ENCODE measurements around the gene SCUBE1.

DNA sequence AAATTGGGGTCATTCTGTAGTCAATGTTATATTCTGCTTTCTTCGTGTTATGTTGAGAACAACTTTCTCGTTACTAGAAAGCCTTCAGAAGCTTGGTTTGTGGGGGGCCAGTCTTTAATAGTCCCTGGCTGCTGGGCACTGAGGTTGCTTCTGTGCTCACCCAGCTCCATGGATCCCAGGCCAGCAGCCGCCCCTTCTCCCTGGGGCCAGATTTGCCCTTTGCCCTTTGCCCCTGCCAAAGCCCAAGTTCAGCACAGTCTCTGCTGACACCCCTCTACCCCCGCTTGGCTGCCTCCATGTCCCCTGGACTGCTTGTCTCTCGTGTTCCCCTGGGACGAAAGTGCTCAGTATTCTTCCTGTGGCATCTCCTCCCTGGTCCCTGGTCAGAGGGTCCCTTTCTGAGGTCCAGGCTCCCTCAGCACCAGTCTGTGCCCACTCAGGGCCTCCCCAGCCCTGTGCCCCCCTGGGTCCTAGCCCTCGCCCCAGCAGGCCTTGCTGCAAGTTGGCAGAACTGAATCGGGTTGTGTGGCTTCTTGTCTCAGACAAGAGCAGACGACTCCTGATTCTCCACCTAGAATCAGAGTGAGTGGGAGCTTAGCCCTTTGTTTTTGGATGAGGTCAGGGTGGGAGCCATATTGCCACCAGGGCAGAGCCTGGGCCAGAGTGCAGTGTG lies 185.2 kb downstream of the SCUBE1 start:
- TF ChIP-seq RAD21 (IDR thresholded peaks at IDR 0.05; ENCODE audit: low read depth) (no peak), CREB1 (IDR thresholded peaks at IDR 0.05; ENCODE audit: low read depth) (no peak), FOXM1 (IDR thresholded peaks at IDR 0.05; ENCODE audit: borderline replicate concordance, low read depth) (no peak), EGR1 (IDR thresholded peaks at IDR 0.05) (no peak), TEAD4 (IDR thresholded peaks at IDR 0.05) (no peak)
- TF ChIP-seq, protein P1, sequence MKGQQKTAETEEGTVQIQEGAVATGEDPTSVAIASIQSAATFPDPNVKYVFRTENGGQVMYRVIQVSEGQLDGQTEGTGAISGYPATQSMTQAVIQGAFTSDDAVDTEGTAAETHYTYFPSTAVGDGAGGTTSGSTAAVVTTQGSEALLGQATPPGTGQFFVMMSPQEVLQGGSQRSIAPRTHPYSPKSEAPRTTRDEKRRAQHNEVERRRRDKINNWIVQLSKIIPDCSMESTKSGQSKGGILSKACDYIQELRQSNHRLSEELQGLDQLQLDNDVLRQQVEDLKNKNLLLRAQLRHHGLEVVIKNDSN (IDR thresholded peaks at IDR 0.05), result no peak
